ENCODE measurements around the gene ZBTB2. TPM values are rescaled to one million over a fixed set of nuclear protein-coding genes. Genes with fewer than 3 reads are reported as not detected.

Gene ZBTB2
- total RNA-seq, 6 donors from 2014 or later: 4.2 to 18.5 (median 10.9) TPM

DNA sequence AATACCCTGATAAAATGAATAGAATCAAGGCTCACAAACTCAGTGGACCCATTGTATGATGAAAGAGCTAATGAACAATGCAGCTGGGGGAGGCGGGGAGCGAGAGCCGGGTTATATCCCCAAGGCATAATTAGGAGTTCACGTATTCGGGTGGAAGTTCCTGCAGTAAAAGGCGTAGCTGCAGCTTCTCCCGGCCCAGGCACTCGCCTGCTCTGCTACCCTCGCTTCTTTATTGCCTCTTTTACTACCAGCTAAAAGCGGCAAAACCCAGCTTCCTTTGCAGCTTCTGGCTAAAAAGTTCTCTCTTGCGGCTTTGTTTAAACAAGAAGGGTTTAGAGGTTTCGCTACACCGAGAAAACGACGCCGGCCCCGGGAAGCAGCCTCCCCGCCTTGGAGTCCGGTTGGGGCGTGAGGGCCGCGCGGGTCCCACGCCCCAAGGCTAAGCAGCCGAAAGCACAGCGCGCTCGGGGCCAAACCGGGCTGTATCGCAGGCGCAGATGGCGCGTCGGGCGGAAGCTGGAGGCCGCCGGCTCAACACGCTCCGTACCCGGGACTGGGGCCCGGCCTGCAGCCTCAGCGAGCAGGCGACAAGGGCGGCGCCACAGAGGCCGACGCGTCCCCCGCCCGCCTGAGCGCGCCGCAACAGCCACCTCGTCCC is 1.6 kb downstream of the ZBTB2 start:
- DNase-seq (peak in 1 of 2 donors; percentile 67), ATAC-seq (ENCODE audit: low FRiP score in 2 of 2) (peak in 1 of 2 donors; percentile 40)
- WGBS, 2 donors: 0 to 1% methylated on average over 19 to 36 of the region's 54 CpGs
- H3K9me3 ChIP-seq: no peaks in the 10 kb centered on the region
- H3K36me3 ChIP-seq: no peaks in the 10 kb centered on the region
- H3K4me1 ChIP-seq: peaks cover 42 to 52% (median 49%) of the 10 kb centered on the region in 4 donors
- peak in 2 of 4 donors; percentile 52 to 90 for TF ChIP-seq POLR2A (IDR thresholded peaks at IDR 0.05)
- peak; percentile 1 to 49 for TF ChIP-seq POLR2AphosphoS5 (IDR thresholded peaks at IDR 0.05)
- no peak for TF ChIP-seq EP300 (IDR thresholded peaks at IDR 0.05)
- H3K4me3 ChIP-seq: peak overlapping the region; percentile 49 to 98 (median 98)
- H3K27ac ChIP-seq: peak overlapping the region; percentile 98 to 100 (median 100)
- no peaks in the 10 kb centered on the region for H3K27me3 ChIP-seq

DNA sequence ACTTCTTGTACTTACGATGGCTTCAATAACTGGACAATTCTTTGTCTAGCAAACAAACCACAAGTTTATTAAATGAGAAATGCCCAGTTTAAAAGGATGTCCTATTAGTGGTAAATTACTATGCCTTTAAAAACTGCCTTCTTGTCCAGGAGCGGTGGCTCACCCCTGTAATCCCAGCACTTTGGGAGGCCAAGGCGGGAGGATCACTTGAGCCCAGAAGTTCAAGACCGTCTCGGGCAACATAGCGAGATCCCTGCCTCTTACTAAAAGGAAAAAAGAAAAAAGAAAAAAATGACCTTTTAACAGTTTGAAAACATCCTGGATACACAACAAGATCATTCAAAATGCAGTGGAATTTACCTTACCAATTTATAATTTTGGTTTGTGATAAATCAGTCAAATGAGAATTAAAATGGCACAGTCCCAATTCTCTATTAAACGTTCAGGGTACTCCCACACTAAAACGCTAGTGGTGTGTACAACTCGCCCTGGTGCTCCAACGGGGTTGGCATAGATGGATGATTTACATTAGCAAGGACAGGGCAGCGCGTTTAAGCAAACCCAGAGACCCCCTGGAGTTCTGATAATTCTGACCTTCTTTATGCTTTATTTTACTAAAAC is 2.3 kb downstream of the ZBTB2 start:
- Histone ChIP-seq H3K4me3 (peak overlapping the region; percentile 49 to 98 (median 98)), H3K4me1 (peaks cover 38 to 48% (median 45%) of the 10 kb centered on the region in 4 donors), H3K27ac (peak overlapping the region; percentile 98 to 100 (median 100)), H3K36me3 (peaks cover 0 to 1% (median 0%) of the 10 kb centered on the region in 4 donors), H3K9me3 (no peaks in the 10 kb centered on the region), H3K27me3 (no peaks in the 10 kb centered on the region)
- no peak for DNase-seq
- WGBS, 2 donors: 27 to 28% methylated on average over 12 of the region's 12 CpGs
- no peak for ATAC-seq (ENCODE audit: low FRiP score in 2 of 2)
- no peak for TF ChIP-seq POLR2A (IDR thresholded peaks at IDR 0.05)
- no peak for TF ChIP-seq EP300 (IDR thresholded peaks at IDR 0.05)
- no peak for TF ChIP-seq POLR2AphosphoS5 (IDR thresholded peaks at IDR 0.05)
- no peak for TF ChIP-seq CTCF (IDR thresholded peaks at IDR 0.05)

GRCh38 chr6:151388236-151388635 is 3.1 kb downstream of the ZBTB2 start:
- Histone ChIP-seq H3K36me3 (peaks cover 0 to 3% (median 0%) of the 10 kb centered on the region in 4 donors), H3K27me3 (no peaks in the 10 kb centered on the region), H3K9me3 (no peaks in the 10 kb centered on the region), H3K27ac (peak overlapping the region in 2 of 4 donors; percentile 99 to 100), H3K4me3 (no peak overlapping the region), H3K4me1 (peaks cover 29 to 39% (median 36%) of the 10 kb centered on the region in 4 donors)
- WGBS, 2 donors: 64 to 90% methylated on average over 2 of the region's 2 CpGs
- TF ChIP-seq EP300 (IDR thresholded peaks at IDR 0.05) (no peak), POLR2AphosphoS5 (IDR thresholded peaks at IDR 0.05) (no peak), POLR2A (IDR thresholded peaks at IDR 0.05) (no peak), CTCF (IDR thresholded peaks at IDR 0.05) (no peak)
- ATAC-seq (ENCODE audit: low FRiP score in 2 of 2): no peak
- DNase-seq: no peak

- Histone ChIP-seq H3K27me3 (no peaks in the 10 kb centered on the region), H3K4me1 (peaks cover 20 to 31% (median 28%) of the 10 kb centered on the region in 4 donors), H3K27ac (peak overlapping the region in 1 of 4 donors; percentile 99), H3K9me3 (no peaks in the 10 kb centered on the region), H3K36me3 (peaks cover 0 to 3% (median 0%) of the 10 kb centered on the region in 4 donors), H3K4me3 (no peak overlapping the region)
- ATAC-seq (ENCODE audit: low FRiP score in 2 of 2) (no peak), DNase-seq (no peak)
- TF ChIP-seq EP300 (IDR thresholded peaks at IDR 0.05) (no peak), POLR2AphosphoS5 (IDR thresholded peaks at IDR 0.05) (no peak), CTCF (IDR thresholded peaks at IDR 0.05) (no peak), POLR2A (IDR thresholded peaks at IDR 0.05) (no peak)
- 77 to 82% methylated on average over 11 of the region's 11 CpGs for WGBS, 2 donors
Measured at GRCh38 chr6:151387175-151387970, 4.0 kb downstream of the ZBTB2 start.

DNA sequence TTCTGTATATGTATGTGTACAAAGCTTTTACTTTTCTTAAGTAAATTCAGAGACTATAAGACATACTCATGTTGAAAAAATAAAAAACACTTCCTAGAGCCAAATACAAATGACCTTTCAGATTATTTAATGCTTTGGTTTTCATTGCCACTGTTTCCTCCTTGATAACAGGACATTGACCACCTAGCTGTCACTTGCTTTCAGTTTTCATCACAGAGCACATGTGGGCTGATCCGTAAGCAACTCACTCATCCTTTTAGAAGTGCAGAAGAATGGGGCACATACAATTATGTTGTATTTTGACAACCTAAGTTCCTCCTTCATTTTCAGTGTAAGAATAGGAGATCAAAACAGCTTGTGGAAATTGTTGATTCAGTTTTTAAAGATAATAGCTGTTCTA is 6.2 kb downstream of the ZBTB2 start:
- WGBS, 2 donors: 41 to 50% methylated on average over 1 of the region's 1 CpG

More for the DNA sequence above, 6.2 kb downstream of the ZBTB2 start:
- no peaks in the 10 kb centered on the region for H3K9me3 ChIP-seq
- no peak overlapping the region for H3K27ac ChIP-seq
- ATAC-seq (ENCODE audit: low FRiP score in 2 of 2) (no peak), DNase-seq (no peak)
- H3K27me3 ChIP-seq: no peaks in the 10 kb centered on the region
- peaks cover 0 to 3% (median 0%) of the 10 kb centered on the region in 4 donors for H3K36me3 ChIP-seq
- TF ChIP-seq POLR2A (IDR thresholded peaks at IDR 0.05): no peak
- TF ChIP-seq POLR2AphosphoS5 (IDR thresholded peaks at IDR 0.05): no peak
- no peak for TF ChIP-seq CTCF (IDR thresholded peaks at IDR 0.05)
- TF ChIP-seq EP300 (IDR thresholded peaks at IDR 0.05): no peak
- peaks cover 24 to 31% (median 28%) of the 10 kb centered on the region in 4 donors for H3K4me1 ChIP-seq
- no peak overlapping the region for H3K4me3 ChIP-seq

All from upper lobe of left lung (tissue), 6 donors.